Liver (tissue), 9 donors: ENCODE results near the gene CEP76. TPM values are rescaled to one million over a fixed set of nuclear protein-coding genes. Genes with fewer than 3 reads are reported as not detected.

Source experiments
- DNase-seq: peaks from one replicate; pipeline ENCODE4 v3.0.0-alpha.2; 2017; ENCODE audit warnings: low spot score
- H3K27ac ChIP-seq, 2 donors: one replicate each; pipeline ENCODE4 v1.7.0; 2013; ENCODE audit warnings: inconsistent platforms in 2 of 2, low read length in 2 of 2, control low read depth in 1 of 2, low read depth in 1 of 2, mild to moderate bottlenecking in 1 of 2
- H3K27me3 ChIP-seq, 4 donors: one replicate each; pipeline versions ENCODE4 v1.6.1 to v1.7.0; 2013; ENCODE audit warnings: low read length in 3 of 4, inconsistent platforms in 1 of 4, mild to moderate bottlenecking in 1 of 4, moderate library complexity in 1 of 4; ENCODE audit not compliant: control insufficient read depth in 4 of 4, insufficient read depth in 4 of 4
- H3K36me3 ChIP-seq, 4 donors: one replicate each; pipeline versions ENCODE4 v1.6.1 to v1.7.0; 2013; ENCODE audit warnings: low read length in 3 of 4, mild to moderate bottlenecking in 3 of 4, low read depth in 1 of 4, moderate library complexity in 1 of 4; ENCODE audit not compliant: control insufficient read depth in 4 of 4, insufficient read depth in 3 of 4
- H3K4me1 ChIP-seq, 4 donors: one replicate each; pipeline versions ENCODE4 v1.6.1 to v1.7.0; 2013; ENCODE audit warnings: low read length in 3 of 4, mild to moderate bottlenecking in 3 of 4, moderate library complexity in 1 of 4; ENCODE audit not compliant: control insufficient read depth in 4 of 4, insufficient read depth in 4 of 4
- H3K4me3 ChIP-seq, 3 donors: one replicate each; pipeline versions ENCODE4 v1.6.1 to v1.7.0; 2013; ENCODE audit warnings: low read length in 3 of 3, control low read depth in 1 of 3, low read depth in 1 of 3, mild to moderate bottlenecking in 1 of 3
- H3K9ac ChIP-seq, 2 donors: one replicate each; pipeline ENCODE4 v1.7.0; 2013; ENCODE audit warnings: low read length in 2 of 2, mild to moderate bottlenecking in 2 of 2, moderate library complexity in 2 of 2, control low read depth in 1 of 2, low read depth in 1 of 2
- H3K9me3 ChIP-seq, 4 donors: one replicate each; pipeline versions ENCODE4 v1.6.1 to v1.7.0; 2013; ENCODE audit warnings: low read length in 3 of 4; ENCODE audit not compliant: control insufficient read depth in 4 of 4
- CTCF ChIP-seq: fragments of 150-350 bp; IDR thresholded peaks from 2 replicates; pipeline ENCODE4 v1.5.1; 2017; ENCODE audit warnings: improper control_type of control experiment, low read depth, low read length; ENCODE audit not compliant: missing input control
- EGR1 ChIP-seq, 2 donors: IDR thresholded peaks; 2 replicates each; pipeline ENCODE4 v1.6.1; 2016 to 2018; ENCODE audit warnings: antibody characterized with exemption in 2 of 2, low read depth in 2 of 2
- FOXA1 ChIP-seq: IDR thresholded peaks from 2 replicates; pipeline ENCODE4 v1.6.1; 2016; ENCODE audit warnings: antibody characterized with exemption
- FOXA2 ChIP-seq: IDR thresholded peaks from 2 replicates; pipeline ENCODE4 v1.6.1; 2016; ENCODE audit warnings: antibody characterized with exemption
- GABPA ChIP-seq, 2 donors: IDR thresholded peaks in 1 of 2; conservative IDR thresholded peaks in 1 of 2; 2 replicates each; pipeline ENCODE4 v1.6.1; 2016; ENCODE audit warnings: antibody characterized with exemption in 2 of 2, mild to moderate bottlenecking in 1 of 2, moderate library complexity in 1 of 2
- HNF4A ChIP-seq, 2 donors: conservative IDR thresholded peaks; 2 replicates each; pipeline ENCODE4 v1.6.1; 2016; ENCODE audit warnings: antibody characterized with exemption in 2 of 2, mild to moderate bottlenecking in 2 of 2
- HNF4G ChIP-seq: IDR thresholded peaks from 2 replicates; pipeline ENCODE4 v1.6.1; 2016; ENCODE audit warnings: antibody characterized with exemption
- MAX ChIP-seq: IDR thresholded peaks from 2 replicates; pipeline ENCODE4 v1.6.1; 2016; ENCODE audit warnings: antibody characterized with exemption
- NR2F2 ChIP-seq: IDR thresholded peaks from 2 replicates; pipeline ENCODE4 v1.6.1; 2016; ENCODE audit warnings: antibody characterized with exemption
- RAD21 ChIP-seq, 2 donors: IDR thresholded peaks; 2 replicates each; pipeline ENCODE4 v1.6.1; 2016; ENCODE audit warnings: antibody characterized with exemption in 2 of 2, mild to moderate bottlenecking in 2 of 2
- REST ChIP-seq: IDR thresholded peaks from 2 replicates; pipeline ENCODE4 v1.6.1; 2016; ENCODE audit warnings: antibody characterized with exemption, mild to moderate bottlenecking
- SP1 ChIP-seq: IDR thresholded peaks from 2 replicates; pipeline ENCODE4 v1.6.1; 2018; ENCODE audit warnings: antibody characterized with exemption, mild to moderate bottlenecking
- ZBTB33 ChIP-seq: IDR thresholded peaks from 2 replicates; pipeline ENCODE4 v1.6.1; 2016; ENCODE audit warnings: antibody characterized with exemption
- WGBS: extraction: QIAGEN DNeasy Blood & Tissue Kit; methylation state at CpG from one replicate; pipeline ENCODE4 v1.1.7; 2013; 5-methylcytosine and 5-hydroxymethylcytosine counted together
- polyA plus RNA-seq, 2 donors: library from polyadenylated mRNA; stranded (reverse) in 1 of 2; unstranded in 1 of 2; fragments of 200-250 nt in 1 of 2; fragments of >200 nt in 1 of 2; fragmentation: Nextera tagmentation in 1 of 2; extraction: Ambion mirVana in 1 of 2; gene quantifications; one replicate each; pipeline versions ENCODE4 v1.2.1 to v1.2.3, GENCODE V29; 2013 to 2015
- total RNA-seq, 2 donors: library from RNA; depleted of rRNA; stranded (reverse); fragments of >200 nt; gene quantifications; one replicate each; pipeline ENCODE4 v1.2.3, GENCODE V29; 2014
- donor health status: healthy.
- donor health status: healthy.
- donor health status: healthy.
- donor health status: healthy.
- donor health status: healthy.

The CEP76 gene
- total and polyA plus RNA-seq, 4 donors: 1.3 to 11.8 (median 4.2) TPM

- Histone ChIP-seq H3K9me3 (no peaks in the 10 kb centered on the region), H3K9ac (no peak overlapping the region), H3K27me3 (no peaks in the 10 kb centered on the region), H3K36me3 (peaks cover 12 to 58% (median 43%) of the 10 kb centered on the region in 4 donors), H3K4me1 (no peaks in the 10 kb centered on the region), H3K27ac (no peak overlapping the region), H3K4me3 (no peak overlapping the region)
- TF ChIP-seq RAD21 (IDR thresholded peaks at IDR 0.05) (no peak), ZBTB33 (no peak), REST (no peak), SP1 (no peak), GABPA (IDR thresholded peaks at IDR 0.05 in 1 of 2, conservative IDR thresholded peaks at IDR 0.05 in 1 of 2) (no peak), EGR1 (IDR thresholded peaks at IDR 0.05; ENCODE audit: low read depth in 2 of 2) (no peak)
- DNase-seq: no peak
- WGBS: 98% methylated on average over 5 of the region's 5 CpGs
Observed at GRCh38 chr18:12711446-12711845, 8.9 kb upstream of the CEP76 start.

GRCh38 chr18:12703664-12704063, 1.1 kb upstream of the CEP76 start:
- peak overlapping the region; percentile 90 to 98 (median 90) for H3K4me3 ChIP-seq
- H3K9ac ChIP-seq: peak overlapping the region; percentile 89 to 94
- no peak for TF ChIP-seq FOXA1
- no peak for TF ChIP-seq CTCF
- TF ChIP-seq HNF4G: no peak
- TF ChIP-seq MAX: no peak
- TF ChIP-seq NR2F2: no peak
- TF ChIP-seq HNF4A (conservative IDR thresholded peaks at IDR 0.05): no peak
- TF ChIP-seq FOXA2: no peak
- peaks cover 5 to 20% (median 13%) of the 10 kb centered on the region in 4 donors for H3K36me3 ChIP-seq
- DNase-seq: no peak
- peaks cover 11 to 35% (median 18%) of the 10 kb centered on the region in 4 donors for H3K4me1 ChIP-seq
- H3K27me3 ChIP-seq: no peaks in the 10 kb centered on the region
- WGBS: under 1% methylated on average over 2 of the region's 2 CpGs
- H3K9me3 ChIP-seq: no peaks in the 10 kb centered on the region
- H3K27ac ChIP-seq: no peak overlapping the region
